ENCODE results near the gene OLFML2B. TPM values are rescaled to one million over a fixed set of nuclear protein-coding genes. Genes with fewer than 3 reads are reported as not detected.

Gene OLFML2B
- total RNA-seq, 4 donors from 2014 or later = 0.70 to 2.5 (median 1.9) TPM

DNA sequence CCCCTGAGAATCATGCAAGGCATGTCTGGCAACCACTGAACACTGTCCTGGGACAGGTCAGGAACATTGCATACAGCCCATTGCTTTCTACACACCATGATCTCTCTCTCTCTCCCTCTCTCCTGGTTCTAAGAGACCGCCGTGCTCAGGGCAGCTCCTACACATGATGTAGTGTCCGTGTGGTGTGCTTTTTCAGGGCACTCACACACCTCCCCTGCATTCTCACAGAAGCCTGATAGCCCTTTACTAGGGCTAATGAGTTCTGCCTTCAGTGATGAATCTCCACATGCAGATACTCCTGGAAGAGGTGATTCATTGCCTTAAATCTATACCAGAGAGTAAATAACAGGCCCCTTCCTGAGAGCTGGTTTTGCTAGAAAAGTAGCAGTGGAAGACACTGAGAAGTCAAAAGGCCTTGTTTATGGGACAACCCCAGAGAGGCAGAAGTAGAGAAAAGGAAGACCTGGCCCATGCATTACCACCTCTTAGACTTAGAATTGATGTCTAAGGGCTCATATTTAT lies 7.2 kb upstream of the OLFML2B start:
- H3K4me1 ChIP-seq = no peaks in the 10 kb centered on the region
- no peaks in the 10 kb centered on the region for H3K27me3 ChIP-seq
- no peak for TF ChIP-seq POLR2A (IDR thresholded peaks at IDR 0.05)
- TF ChIP-seq, protein P1, sequence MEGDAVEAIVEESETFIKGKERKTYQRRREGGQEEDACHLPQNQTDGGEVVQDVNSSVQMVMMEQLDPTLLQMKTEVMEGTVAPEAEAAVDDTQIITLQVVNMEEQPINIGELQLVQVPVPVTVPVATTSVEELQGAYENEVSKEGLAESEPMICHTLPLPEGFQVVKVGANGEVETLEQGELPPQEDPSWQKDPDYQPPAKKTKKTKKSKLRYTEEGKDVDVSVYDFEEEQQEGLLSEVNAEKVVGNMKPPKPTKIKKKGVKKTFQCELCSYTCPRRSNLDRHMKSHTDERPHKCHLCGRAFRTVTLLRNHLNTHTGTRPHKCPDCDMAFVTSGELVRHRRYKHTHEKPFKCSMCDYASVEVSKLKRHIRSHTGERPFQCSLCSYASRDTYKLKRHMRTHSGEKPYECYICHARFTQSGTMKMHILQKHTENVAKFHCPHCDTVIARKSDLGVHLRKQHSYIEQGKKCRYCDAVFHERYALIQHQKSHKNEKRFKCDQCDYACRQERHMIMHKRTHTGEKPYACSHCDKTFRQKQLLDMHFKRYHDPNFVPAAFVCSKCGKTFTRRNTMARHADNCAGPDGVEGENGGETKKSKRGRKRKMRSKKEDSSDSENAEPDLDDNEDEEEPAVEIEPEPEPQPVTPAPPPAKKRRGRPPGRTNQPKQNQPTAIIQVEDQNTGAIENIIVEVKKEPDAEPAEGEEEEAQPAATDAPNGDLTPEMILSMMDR (IDR thresholded peaks at IDR 0.05) = no peak
- H3K9me3 ChIP-seq = no peaks in the 10 kb centered on the region
- H3K27ac ChIP-seq = no peak overlapping the region
- H3K4me3 ChIP-seq = no peak overlapping the region
- no peak for DNase-seq
- H3K36me3 ChIP-seq = no peaks in the 10 kb centered on the region

DNA sequence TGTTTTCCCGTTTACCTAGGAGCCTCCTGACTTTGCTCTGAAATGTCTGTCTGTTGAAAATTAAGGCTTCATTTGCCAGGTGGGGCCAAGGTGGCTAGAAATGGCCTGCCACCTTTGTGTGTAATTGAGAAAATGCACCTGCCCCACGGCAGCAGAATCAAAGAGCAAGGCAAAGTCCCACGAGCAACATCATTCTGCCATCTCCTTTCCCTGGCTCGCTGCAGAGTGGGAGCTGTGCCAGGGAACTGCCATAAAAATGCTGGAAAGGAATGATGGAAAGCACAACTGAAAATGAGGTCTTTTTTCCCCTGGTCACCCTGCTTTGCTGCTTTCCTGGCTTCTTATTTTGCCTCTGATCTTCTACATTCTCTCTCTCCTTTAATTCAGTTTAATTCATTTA lies 5.5 kb upstream of the OLFML2B start:
- Histone ChIP-seq H3K4me1 (peaks cover 0 to 7% (median 0%) of the 10 kb centered on the region in 4 donors), H3K36me3 (no peaks in the 10 kb centered on the region), H3K9me3 (no peaks in the 10 kb centered on the region), H3K27me3 (no peaks in the 10 kb centered on the region), H3K27ac (no peak overlapping the region), H3K4me3 (no peak overlapping the region)
- DNase-seq = no peak
- TF ChIP-seq, protein P1 (IDR thresholded peaks at IDR 0.05) = no peak
- TF ChIP-seq POLR2A (IDR thresholded peaks at IDR 0.05) = no peak

DNA sequence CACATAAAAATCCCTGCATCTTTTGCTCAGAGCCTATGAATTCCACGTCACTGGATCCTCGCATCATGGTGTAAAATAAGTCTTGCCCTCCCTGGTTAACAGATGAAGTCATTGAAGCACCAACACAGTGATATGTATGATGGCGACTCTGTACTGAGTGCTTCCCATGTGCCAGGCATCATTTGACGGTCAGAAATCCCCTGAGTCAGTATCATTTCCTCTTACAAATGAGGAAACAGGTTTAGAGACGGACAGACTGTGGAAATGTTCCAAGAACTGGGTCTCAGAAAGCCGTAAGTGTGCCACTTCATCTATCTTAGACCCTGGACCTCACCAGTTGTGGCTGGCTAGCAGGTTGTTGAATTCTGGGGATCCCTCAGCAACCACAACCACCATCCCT lies 5.1 kb upstream of the OLFML2B start:
- no peak for DNase-seq

DNA sequence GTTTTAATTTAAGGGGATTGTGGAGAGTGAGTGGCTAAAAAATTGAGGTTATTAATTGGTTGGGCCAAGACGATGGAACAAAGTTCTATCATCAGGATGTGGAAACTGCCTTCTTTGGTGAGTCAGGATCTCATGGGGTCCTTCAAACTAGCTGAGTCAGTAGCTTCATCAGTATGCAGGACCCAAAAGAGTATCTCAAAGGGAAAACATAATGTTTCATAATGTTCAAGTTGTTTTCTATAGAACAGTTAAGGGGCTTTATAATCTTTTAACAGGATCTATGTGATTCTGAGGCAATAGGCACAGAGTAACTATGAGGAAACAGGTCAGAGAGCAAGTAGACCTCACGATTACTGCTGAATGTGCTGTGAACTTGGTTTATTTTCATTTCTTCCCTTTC lies 3.2 kb upstream of the OLFML2B start:
- H3K36me3 ChIP-seq = no peaks in the 10 kb centered on the region
- TF ChIP-seq, protein P1 (IDR thresholded peaks at IDR 0.05) = no peak
- no peak for TF ChIP-seq POLR2A (IDR thresholded peaks at IDR 0.05)
- H3K9me3 ChIP-seq = no peaks in the 10 kb centered on the region

More for the DNA sequence above, 5.1 kb upstream of the OLFML2B start:
- Histone ChIP-seq H3K4me1 (peaks cover 0 to 11% (median 2%) of the 10 kb centered on the region in 4 donors), H3K27ac (no peak overlapping the region), H3K9me3 (no peaks in the 10 kb centered on the region), H3K36me3 (no peaks in the 10 kb centered on the region), H3K27me3 (no peaks in the 10 kb centered on the region), H3K4me3 (no peak overlapping the region)
- TF ChIP-seq, protein P1 (IDR thresholded peaks at IDR 0.05) = no peak
- no peak for TF ChIP-seq POLR2A (IDR thresholded peaks at IDR 0.05)

DNA sequence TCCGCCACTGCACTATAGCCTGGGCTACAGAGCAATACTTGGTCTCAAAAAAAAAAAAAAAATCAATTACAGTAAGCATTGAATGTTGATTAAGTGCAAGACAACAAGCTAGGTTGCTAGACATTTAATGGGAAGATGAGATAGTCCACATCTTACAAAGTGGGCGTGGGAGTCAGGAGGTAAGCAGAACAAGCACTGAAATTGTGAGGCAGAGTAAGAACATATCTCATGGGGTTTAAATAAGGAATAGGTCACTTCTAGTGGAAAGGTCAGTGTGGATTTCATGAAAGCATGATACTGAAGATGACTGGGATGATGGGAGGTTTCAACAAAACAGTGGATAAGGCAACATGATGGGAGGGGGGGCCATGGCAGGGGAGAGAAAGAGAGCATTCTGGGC lies 1.9 kb upstream of the OLFML2B start:
- no peaks in the 10 kb centered on the region for H3K27me3 ChIP-seq
- no peak for DNase-seq
- H3K9me3 ChIP-seq = no peaks in the 10 kb centered on the region
- H3K36me3 ChIP-seq = no peaks in the 10 kb centered on the region
- no peak overlapping the region for H3K27ac ChIP-seq
- no peak overlapping the region for H3K4me3 ChIP-seq
- H3K4me1 ChIP-seq = peaks cover 0 to 20% (median 6%) of the 10 kb centered on the region in 4 donors
- TF ChIP-seq, protein P1 (IDR thresholded peaks at IDR 0.05) = no peak
- no peak for TF ChIP-seq POLR2A (IDR thresholded peaks at IDR 0.05)

More for the DNA sequence above, 3.2 kb upstream of the OLFML2B start:
- no peak for DNase-seq
- Histone ChIP-seq H3K4me3 (no peak overlapping the region), H3K4me1 (peaks cover 0 to 20% (median 6%) of the 10 kb centered on the region in 4 donors), H3K27me3 (no peaks in the 10 kb centered on the region), H3K27ac (no peak overlapping the region)

- peaks cover 0 to 20% (median 6%) of the 10 kb centered on the region in 4 donors for H3K4me1 ChIP-seq
- no peak for TF ChIP-seq POLR2A (IDR thresholded peaks at IDR 0.05)
- TF ChIP-seq, protein P1 (IDR thresholded peaks at IDR 0.05) = no peak
- H3K4me3 ChIP-seq = peak overlapping the region; percentile 37 to 63 (median 50)
- H3K27me3 ChIP-seq = no peaks in the 10 kb centered on the region
- H3K9me3 ChIP-seq = no peaks in the 10 kb centered on the region
- no peaks in the 10 kb centered on the region for H3K36me3 ChIP-seq
- H3K27ac ChIP-seq = peak overlapping the region in 1 of 4 donors; percentile 39
- no peak for DNase-seq
These were observed 505 bp downstream of the OLFML2B start for GRCh38 chr1:162023181-162023546.

Data from Peyer's patch (tissue), 4 donors.